Superior temporal gyrus (tissue), 1 donor: ENCODE data around the gene MYL11.
"Not testable (repeated sequence)": the region's sequence is repeated elsewhere in the genome, so short reads cannot be mapped to it uniquely, and the experiment has no call there.

ENCODE experiments used
- DNase-seq: peaks from one replicate; pipeline ENCODE4 v3.0.0-alpha.2; 2016; ENCODE audit errors: extremely low spot score

Gene MYL11

DNA sequence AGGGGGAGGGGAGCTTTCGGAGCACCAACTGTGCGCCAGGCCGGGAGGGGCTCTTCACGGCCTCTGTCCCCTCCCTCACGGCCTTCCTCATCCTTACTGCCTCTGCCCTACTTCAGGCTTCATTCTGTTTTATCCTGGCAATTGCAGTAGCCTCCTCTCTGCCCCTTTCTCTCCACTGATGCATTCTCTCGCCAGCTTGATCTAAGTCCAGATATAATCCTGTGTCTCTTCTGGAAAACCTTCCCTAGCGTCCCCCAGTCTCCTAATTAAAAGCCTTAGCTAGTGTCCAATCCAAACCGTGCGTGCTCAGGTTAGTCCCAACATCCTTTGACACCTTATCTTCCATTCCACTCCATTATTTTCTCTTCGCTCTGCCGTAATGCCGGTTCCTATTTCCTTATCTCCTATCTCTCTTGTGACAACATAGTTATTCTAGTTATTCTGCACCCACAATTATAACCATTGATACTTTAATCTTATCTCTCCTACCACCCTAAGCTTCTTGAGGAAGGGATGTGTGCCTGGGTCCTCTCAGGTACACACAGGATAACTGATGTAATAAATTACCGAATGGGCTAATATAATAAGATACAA lies 21.5 kb downstream of the MYL11 start:
- DNase-seq = peak; percentile 27

DNA sequence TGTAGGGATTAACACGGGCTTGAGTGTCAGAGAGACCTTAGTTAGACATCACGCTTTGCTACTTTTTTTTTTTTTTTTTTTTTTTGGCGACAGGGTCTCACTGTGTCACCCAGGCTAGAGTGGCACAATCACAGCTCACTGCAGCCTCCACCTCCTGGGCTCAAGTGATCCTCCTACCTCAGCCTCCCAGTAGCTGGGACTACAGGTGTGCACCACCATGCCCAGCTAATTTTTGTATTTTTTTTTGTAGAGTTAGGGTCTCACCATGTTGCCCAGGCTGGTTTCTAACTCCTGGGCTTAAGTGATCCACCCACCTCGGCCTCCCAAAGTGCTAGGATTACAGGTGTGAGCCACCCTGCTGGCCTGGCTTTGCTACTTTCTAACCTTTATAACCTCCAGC lies 22.0 kb downstream of the MYL11 start:
- DNase-seq = not testable (repeated sequence)

DNA sequence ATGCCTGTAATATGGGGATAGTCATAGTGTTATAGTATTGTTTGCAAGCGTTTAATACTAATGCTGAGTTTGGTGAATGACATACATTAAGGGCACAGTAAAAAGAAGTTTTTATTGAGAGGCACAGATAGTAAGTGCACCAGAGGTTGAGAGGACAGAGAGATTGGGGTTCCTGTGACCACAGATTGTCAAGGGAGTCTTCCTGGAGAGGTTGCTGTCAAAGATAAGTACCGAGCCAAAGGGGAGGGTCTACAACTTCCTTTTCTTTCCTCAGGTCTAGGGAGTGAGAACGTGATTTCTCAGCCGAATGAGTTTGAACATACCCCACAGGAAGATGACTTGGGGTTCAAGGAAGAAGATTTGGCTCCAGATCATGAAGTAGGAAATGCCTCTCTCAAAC lies 22.5 kb downstream of the MYL11 start:
- no peak for DNase-seq

DNA sequence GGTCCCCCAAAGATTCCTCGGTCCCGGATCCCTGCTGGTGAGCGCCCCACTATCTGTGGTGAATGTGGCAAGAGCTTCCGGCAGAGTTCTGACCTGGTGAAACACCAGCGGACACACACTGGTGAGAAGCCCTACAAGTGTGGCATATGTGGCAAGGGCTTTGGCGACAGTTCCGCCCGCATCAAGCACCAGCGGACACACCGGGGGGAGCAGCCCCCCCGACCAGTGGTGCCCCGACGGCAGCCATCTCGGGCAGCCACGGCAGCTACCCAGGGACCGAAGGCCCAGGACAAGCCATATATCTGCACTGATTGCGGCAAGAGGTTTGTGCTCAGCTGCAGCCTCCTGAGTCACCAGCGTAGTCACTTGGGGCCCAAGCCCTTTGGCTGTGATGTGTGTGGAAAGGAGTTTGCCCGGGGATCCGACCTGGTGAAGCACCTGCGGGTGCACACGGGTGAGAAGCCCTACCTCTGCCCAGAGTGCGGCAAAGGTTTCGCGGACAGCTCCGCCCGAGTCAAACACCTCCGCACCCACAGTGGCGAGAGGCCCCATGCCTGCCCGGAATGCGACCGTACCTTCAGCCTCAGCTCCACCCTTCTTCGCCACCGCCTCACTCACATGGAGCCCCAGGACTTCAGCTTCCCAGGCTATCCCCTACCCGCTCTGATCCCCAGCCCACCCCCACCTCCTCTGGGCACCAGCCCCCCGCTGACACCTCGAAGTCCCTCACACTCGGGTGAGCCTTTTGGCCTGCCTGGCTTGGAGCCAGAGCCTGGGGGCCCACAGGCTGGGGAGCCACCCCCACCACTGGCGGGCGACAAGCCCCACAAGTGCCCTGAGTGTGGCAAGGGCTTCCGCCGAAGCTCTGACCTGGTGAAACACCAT lies 23.4 kb downstream of the MYL11 start:
- no peak for DNase-seq

DNA sequence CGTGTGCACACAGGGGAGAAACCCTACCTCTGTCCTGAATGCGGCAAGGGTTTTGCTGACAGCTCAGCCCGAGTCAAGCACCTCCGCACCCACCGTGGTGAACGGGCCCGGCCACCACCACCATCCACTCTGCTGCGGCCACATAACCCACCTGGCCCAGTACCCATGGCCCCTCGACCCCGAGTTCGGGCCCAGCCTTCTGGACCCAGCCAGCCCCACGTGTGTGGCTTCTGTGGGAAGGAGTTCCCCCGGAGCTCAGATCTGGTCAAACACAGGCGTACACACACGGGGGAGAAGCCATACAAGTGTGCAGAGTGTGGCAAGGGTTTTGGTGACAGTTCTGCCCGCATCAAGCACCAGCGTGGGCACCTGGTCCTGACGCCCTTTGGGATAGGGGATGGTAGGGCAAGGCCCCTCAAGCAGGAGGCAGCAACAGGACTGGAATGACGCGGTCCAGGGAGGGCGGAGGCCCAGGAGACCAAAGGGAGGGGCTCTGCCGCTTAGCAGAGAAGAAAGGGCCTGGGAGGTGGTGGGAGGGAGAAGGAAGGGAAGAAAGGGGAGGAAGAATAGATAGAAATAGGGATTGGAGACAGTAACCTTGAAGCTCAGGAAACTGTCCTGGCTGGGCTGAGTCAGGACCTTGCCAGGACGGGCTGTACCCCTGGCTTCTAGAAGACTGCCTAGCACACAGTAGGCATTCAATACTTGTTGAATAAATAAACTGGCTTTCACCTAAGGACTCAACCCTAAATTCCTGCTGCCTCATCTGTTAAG lies 24.2 kb downstream of the MYL11 start:
- DNase-seq = no peak

DNA sequence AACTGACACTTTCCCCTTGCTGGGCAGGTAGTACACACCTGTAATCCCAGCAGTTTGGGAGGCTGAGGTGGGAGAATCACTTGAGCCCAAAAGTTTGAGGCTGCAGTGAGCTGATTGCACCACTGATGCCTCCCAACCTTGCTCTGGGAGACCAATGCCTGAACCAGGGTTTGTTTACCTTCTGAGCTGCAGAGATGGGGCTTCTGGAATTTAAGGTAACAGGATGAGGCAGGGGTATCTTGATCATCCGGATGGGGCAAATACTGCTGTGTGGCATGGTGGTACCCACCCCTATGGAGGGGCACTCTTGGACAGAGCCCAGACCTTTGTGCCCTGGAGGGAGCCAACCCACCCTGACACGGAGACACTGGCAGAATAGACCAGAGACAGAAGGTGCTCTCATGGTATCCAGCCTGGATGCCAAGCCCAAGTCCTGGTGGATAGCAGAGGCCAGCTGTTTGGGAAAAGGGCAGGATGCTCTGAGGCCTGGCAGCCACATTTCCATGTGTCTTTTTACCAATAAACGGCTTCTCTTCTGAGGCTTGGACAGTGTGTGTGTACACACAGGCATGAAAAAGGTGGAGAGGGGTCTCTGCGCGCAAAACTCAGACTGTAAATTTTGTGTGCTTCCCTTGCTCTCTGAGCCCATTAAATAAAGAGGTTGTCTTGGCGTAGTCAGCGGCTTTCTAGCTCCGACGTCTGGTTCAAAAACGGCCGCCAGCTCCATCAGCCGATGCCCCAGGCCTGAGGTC lies 25.0 kb downstream of the MYL11 start:
- no peak for DNase-seq

DNA sequence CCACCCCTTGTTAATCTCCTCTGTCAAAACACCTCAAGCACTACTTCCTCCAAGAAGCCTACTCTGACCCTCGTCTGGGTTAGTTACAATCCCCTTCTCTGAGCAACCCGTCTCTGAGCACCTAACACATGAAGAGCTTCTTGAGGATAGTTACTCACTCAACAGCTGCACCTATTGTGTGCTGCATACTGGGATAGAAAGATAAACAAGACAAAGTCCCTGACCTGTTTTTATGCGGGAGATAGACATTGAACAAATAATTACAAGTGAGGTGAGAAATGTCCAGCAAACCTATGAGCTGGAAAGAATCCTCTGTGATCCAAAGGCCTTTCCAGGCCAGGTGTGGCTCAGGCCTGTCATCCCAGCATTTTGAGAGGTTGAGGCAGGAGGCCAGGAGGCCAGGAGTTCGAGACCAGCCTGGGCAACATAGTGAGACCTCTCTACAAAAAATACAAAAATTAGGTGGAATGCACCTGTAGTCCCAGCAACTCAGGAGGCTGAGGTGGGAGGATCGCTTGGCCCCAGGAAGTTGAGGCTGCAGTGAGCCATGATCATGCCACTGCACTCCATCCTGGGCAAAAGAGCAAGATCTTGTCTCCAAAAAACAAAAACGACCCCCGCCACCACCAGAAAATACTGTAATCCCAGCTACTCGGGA lies 27.3 kb downstream of the MYL11 start:
- no peak for DNase-seq

DNA sequence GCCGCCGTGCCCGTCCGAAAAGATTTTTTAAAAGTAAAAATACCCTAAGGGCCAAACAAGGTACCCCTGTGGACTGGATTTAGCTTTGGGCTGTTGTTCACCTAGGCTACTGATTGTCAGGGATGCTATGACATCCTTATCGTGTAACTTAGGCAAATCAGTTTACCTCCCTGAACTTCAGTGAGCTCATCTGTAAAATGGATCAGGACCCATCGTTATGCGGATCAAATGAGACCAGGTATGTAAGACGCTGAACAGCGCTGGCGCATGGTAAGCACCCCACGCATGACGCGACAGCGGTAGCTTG lies 32.1 kb downstream of the MYL11 start:
- DNase-seq = no peak

DNA sequence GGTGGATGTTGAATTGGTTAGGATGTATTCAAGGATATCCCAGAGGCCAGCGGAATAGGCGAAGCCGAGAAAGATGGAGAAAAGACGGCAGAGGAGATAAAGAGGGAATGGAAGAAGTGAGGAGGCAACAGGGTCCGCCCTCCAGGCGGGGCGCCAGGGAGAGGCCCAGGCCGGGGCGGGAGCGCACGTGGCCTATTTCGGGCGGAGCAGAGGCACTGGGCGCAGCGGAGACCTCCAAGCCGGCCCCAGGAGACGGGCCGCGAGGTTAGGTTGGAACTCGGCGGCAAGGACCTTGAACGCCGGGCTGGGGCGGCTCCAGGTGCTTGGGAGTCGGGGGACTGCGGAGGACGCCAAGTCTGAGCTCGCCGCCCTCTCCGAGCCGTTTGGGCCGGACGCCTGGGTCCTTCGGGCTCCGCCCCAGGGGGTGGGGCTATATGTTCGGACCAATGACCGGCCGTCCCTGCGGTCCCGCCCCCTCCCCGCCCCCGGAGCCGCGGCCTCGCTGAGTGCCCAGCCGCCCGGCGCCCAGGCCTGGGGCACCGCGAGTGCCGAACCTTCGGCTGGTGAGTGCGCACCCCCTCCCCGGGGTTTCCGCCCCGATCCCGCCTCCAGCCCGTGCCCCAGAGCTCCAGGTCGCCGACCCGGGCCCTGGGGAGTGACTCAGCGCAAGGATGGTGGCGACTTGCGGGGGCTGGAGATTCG lies 32.7 kb downstream of the MYL11 start, which contains the start of gene ZNF771:
ZNF771 (plus strand) TSS at position 505 of the 702 bp plus-strand sequence. CDS start 448 bp downstream, outside the sequence.
- DNase-seq = peak; percentile 92

DNA sequence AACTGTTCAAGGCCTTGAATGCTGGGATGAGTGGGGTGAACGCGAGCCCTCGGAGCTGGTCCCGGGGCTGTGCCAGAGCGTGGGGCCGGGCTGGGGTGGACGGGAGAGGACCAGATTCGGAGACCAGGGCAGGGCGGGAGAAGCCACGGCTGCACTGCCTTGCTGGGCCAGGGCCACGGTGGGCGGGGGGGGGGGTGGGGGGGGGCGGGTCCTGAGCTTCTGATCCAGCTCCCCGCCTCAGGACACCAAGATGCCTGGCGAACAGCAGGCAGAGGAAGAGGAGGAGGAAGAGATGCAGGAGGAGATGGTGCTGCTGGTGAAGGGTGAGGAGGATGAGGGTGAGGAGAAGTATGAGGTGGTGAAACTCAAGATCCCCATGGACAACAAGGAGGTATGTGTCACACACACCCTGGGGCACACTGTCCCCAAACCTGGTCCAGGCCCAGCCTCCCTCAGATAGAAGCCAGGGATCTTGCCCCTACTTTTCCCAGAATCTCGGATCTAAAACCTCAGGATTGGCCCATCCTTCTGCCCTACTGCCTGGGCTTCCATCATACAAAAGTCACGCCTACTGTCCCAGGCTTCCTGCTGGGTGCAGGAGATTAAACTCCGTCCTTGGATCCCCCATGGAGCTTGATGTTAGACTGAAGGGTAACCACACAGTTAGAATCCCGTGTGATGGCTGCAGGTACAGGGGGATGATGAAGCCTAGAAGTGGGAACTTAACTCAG lies 33.4 kb downstream of the MYL11 start:
- no peak for DNase-seq

DNA sequence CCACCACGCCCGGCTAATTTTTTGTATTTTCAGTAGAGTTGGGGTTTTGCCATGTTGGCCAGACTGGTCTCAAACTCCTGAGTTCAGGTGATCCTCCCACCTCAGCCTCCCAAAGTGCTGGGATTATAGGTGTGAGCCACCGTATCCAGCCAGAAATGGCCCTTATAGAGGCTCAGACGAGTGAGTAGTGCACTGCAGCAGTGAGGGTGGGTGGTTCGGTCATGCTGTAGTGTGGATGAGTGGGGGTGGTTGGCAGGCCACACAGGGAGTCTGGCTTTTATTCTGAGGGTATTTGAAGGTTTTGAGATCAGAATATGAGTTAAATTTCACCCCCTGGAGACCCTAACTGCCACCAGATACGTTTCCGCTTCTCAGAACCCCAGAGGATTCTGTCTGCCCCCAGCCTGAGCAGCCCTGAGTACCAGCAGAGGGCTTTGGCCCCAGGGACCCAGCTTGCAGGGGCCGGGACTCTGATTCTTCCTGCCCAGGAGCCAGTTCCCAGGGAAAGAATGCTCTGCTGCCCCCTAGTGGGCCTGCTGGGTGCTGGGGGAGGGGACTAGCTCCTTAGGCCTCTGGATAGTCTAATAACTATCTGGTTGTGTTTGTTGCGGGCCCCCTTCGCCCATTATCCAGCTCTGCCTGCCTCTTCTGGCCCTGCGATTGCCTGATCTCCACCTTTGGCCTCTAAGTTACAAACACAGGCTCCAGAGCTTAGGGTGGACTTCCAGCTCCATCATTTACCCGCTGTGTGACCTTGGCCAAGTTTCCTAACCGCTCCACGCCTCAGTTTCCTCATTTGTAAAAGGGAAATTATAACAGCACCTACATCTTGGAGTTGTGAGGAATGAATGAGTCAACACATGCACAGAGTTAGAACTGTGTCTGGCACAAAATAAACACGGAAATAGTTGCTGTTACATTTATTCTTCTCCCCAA lies 34.8 kb downstream of the MYL11 start:
- peak; percentile 96 for DNase-seq

DNA sequence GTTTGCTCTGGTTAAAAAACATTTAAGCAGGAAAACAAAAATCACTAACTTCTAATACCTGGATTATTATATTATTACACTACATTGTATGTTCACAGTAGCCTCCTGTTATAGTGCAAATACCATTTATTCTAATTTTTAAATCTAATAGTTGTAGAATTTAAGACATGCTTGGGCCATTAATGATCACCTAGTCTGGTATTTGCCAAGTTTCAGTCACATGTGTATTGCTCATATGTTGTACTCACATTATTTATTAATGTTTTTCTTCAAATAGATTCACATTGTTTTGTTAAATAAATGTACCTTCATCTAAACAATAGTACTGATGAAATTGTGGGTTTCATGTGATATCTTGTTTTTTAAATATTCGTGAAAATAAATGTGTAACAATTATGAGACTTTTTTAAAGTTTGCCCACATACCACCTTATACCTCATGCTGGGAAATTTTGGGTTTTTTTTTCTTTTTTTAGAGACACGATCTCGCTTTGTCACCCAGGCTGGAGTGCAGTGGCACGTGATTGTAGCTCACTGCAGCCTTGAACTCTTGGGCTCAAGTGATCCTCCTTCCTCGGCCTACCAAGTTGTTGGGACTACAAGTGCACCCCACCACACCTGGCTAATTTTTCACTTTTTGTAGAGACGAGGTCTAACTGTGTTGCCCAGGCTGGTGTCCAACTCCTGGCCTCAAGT lies 38.7 kb downstream of the MYL11 start:
- no peak for DNase-seq

DNA sequence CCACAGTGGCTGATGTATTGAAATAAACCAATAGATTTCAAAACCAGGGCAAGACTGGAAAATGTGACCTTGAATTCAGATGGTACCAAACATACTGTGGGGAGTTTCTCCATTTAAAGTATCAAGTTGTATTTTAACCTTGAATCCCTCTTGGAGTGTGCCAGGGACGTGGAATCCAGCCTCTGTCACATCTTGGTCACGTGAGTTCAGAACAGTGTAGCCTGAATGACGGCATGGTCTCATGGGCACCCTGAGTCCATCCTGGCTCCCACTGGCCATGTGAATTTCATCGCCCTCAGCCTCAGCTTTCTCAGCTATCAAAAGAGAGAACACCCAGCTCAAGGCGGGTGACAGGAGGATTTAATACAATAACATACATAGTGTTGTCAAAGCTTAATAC lies 39.6 kb downstream of the MYL11 start:
- DNase-seq = no peak

DNA sequence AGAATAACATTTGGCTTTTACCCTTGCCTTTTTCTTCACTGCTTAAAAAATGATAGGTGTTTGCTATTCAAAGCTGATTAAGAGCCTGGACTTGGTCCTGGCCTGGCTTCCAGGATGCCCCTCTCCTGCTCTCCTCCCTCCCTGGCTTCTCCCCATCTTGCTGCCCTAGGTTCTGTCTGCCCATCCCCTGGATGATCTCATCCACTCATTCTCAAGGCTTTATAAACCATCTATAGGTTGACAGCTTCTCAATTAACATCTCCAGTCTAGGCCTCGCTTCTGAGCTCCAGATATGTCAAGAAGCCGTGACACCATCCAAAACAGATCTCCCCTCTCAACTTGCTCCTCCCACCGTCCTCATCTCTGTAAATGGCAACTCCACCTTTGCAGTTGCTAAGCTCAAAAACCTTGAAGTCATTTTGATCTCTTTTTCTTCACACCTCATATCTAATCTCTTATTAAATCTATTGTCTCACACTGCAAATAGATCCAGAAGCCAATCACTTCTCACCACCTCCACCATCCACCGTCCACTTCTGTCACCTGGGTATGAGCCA lies 41.5 kb downstream of the MYL11 start:
- DNase-seq = no peak

DNA sequence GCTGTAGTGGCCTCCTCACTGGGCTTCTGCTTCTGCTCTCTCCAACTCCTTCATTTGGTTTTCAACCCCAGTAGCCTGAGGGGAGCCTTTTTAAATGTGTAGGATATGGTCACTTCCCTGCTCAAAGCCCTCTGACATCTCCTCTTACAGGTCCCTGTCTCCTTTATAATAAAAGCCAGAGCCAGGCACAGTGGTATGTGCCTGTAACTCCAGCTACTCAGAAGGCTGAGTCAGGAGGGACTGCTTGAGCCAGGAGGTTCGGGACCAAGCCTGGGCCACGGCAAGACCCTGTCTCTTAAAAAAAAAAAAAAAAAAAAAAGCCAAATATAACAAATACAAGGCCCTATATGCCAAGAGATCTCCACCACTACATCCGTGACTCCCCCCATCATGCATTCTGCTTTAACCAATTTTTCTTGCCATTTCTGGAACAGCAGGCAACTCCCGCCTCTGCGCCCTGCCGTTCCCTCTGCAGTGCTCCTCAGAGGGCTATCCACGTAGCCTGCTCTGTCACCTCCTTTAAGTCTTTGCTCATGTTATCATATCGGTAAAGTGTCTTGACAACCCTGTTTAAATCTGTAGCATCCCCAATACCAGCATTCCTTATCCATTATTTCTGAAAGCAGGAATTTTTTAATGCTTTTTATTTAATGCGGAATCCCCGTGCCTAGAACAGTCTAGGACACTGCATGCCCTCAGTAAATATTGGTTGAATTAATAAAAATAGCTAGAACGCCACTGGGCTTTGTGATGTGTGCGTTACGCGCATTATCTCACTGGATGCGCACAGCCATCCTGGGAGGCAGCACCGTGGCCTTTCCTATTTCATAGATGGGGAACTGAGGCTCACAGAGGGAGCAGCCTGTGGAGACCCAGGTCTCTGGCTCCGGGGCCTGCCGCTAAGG lies 42.3 kb downstream of the MYL11 start:
- no peak for DNase-seq

DNA sequence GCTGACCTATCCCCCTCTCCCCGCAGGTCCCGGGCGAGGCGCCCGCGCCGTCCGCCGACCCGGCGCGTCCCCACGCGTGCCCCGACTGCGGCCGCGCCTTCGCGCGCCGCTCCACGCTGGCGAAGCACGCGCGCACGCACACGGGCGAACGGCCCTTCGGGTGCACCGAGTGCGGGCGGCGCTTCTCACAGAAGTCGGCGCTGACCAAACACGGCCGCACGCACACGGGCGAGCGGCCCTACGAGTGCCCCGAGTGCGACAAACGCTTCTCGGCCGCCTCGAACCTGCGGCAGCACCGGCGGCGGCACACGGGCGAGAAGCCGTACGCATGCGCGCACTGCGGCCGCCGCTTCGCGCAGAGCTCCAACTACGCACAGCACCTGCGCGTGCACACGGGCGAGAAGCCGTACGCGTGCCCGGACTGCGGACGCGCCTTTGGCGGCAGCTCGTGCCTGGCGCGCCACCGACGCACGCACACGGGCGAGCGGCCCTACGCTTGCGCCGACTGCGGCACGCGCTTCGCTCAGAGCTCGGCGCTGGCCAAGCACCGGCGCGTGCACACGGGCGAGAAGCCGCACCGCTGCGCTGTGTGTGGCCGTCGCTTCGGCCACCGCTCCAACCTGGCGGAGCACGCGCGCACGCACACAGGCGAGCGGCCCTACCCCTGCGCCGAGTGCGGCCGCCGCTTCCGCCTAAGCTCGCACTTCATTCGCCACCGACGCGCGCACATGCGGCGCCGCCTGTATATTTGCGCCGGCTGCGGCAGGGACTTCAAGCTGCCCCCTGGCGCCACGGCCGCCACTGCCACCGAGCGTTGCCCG lies 43.1 kb downstream of the MYL11 start:
- DNase-seq = peak; percentile 81
